Measurements from ENCODE around the gene TRANK1. TPM values are rescaled to one million over a fixed set of nuclear protein-coding genes. Genes with fewer than 3 reads are reported as not detected.

Gene TRANK1
- polyA plus RNA-seq, 1 donor from 2014 or later: 11.6 TPM

GRCh38 chr3:36945333-36945980 is 603 bp upstream of the TRANK1 start:
- H3K27me3 ChIP-seq (ENCODE audit: insufficient read depth, low read depth, low read length): peaks cover 24% of the 10 kb centered on the region
- H3K9me2 ChIP-seq (ENCODE audit: insufficient read depth, low read length): no peaks in the 10 kb centered on the region
- no peak overlapping the region for H3K4me2 ChIP-seq (ENCODE audit: low read length)
- peaks cover 18% of the 10 kb centered on the region for H3K9me3 ChIP-seq (ENCODE audit: low read length)
- no peaks in the 10 kb centered on the region for H3F3A ChIP-seq (ENCODE audit: insufficient read depth, low read length, poor library complexity, severe bottlenecking)
- H3K9ac ChIP-seq (ENCODE audit: low read length): no peak overlapping the region
- H2AFZ ChIP-seq (ENCODE audit: low read depth, low read length): no peak overlapping the region
- TF ChIP-seq, protein P1, sequence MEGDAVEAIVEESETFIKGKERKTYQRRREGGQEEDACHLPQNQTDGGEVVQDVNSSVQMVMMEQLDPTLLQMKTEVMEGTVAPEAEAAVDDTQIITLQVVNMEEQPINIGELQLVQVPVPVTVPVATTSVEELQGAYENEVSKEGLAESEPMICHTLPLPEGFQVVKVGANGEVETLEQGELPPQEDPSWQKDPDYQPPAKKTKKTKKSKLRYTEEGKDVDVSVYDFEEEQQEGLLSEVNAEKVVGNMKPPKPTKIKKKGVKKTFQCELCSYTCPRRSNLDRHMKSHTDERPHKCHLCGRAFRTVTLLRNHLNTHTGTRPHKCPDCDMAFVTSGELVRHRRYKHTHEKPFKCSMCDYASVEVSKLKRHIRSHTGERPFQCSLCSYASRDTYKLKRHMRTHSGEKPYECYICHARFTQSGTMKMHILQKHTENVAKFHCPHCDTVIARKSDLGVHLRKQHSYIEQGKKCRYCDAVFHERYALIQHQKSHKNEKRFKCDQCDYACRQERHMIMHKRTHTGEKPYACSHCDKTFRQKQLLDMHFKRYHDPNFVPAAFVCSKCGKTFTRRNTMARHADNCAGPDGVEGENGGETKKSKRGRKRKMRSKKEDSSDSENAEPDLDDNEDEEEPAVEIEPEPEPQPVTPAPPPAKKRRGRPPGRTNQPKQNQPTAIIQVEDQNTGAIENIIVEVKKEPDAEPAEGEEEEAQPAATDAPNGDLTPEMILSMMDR (IDR thresholded peaks at IDR 0.05; ENCODE audit: poor library complexity, severe bottlenecking): no peak
- TF ChIP-seq REST (IDR thresholded peaks at IDR 0.05; ENCODE audit: borderline replicate concordance) (no peak), EP300 (conservative IDR thresholded peaks at IDR 0.05; ENCODE audit: poor library complexity, severe bottlenecking) (no peak), SMC3 (conservative IDR thresholded peaks at IDR 0.05; ENCODE audit: poor library complexity) (no peak), TAF1 (IDR thresholded peaks at IDR 0.05; ENCODE audit: low read depth) (no peak), EZH2 (IDR thresholded peaks at IDR 0.05; ENCODE audit: borderline replicate concordance, insufficient read depth, low read length, poor library complexity, severe bottlenecking) (no peak), RAD21 (conservative IDR thresholded peaks at IDR 0.05) (no peak), POLR2AphosphoS5 (IDR thresholded peaks at IDR 0.05) (no peak), MXI1 (conservative IDR thresholded peaks at IDR 0.05; ENCODE audit: poor library complexity, severe bottlenecking) (no peak)
- no peak overlapping the region for H3K4me3 ChIP-seq (ENCODE audit: low read length)
- H4K20me1 ChIP-seq (ENCODE audit: insufficient read depth): no peaks in the 10 kb centered on the region
- H3K36me3 ChIP-seq (ENCODE audit: insufficient read depth, low read length): no peaks in the 10 kb centered on the region
- H3K79me2 ChIP-seq (replicated peaks; ENCODE audit: insufficient read depth, low read length): no peaks in the 10 kb centered on the region
- no peak overlapping the region for H3K27ac ChIP-seq (ENCODE audit: low read length)

DNA sequence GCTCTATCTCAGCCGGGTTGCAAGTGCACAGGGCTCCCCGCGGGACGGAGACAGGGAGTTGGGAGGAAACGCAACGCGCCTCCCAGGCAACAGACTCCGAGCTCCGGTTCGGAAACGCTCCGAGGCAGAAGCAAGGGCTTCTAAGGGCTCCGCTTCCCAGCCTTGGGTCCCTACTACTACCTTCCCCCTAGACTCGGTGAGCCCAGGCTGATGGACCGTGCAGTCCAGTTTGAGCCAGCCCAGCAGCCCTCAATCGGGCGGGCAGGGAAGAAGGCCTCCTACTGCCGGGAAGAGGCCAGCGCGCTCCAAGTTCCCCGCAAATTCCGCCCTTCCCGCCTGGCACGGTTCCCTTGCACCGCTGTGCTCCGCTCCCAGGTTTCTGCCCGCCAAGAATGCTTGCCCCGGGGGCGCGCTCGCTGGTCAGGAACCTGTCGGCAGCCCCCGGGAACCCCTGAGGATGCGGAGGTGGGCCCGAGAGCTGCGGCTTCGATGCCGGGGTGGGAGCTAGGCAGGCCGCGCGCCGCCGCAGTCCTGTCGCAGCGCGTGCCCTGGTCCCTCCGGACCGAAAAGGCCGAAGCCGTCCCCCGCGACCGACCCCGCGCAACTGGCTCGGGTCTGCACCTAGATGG is 728 bp downstream of the TRANK1 start:
- no peak overlapping the region for H2AFZ ChIP-seq (ENCODE audit: low read depth, low read length)
- H3K4me3 ChIP-seq (ENCODE audit: low read length): peak overlapping the region; percentile 57
- H3K79me2 ChIP-seq (replicated peaks; ENCODE audit: insufficient read depth, low read length): no peaks in the 10 kb centered on the region
- no peak overlapping the region for H3K27ac ChIP-seq (ENCODE audit: low read length)
- H3K9me3 ChIP-seq (ENCODE audit: low read length): peaks cover 18% of the 10 kb centered on the region
- no peaks in the 10 kb centered on the region for H3K9me2 ChIP-seq (ENCODE audit: insufficient read depth, low read length)
- no peak overlapping the region for H3K9ac ChIP-seq (ENCODE audit: low read length)
- no peaks in the 10 kb centered on the region for H4K20me1 ChIP-seq (ENCODE audit: insufficient read depth)
- peaks cover 24% of the 10 kb centered on the region for H3K27me3 ChIP-seq (ENCODE audit: insufficient read depth, low read depth, low read length)
- TF ChIP-seq EZH2 (IDR thresholded peaks at IDR 0.05; ENCODE audit: borderline replicate concordance, insufficient read depth, low read length, poor library complexity, severe bottlenecking): no peak
- no peak for TF ChIP-seq POLR2AphosphoS5 (IDR thresholded peaks at IDR 0.05)
- TF ChIP-seq, protein P1 (IDR thresholded peaks at IDR 0.05; ENCODE audit: poor library complexity, severe bottlenecking): no peak
- TF ChIP-seq EP300 (conservative IDR thresholded peaks at IDR 0.05; ENCODE audit: poor library complexity, severe bottlenecking): no peak
- no peak for TF ChIP-seq RAD21 (conservative IDR thresholded peaks at IDR 0.05)
- TF ChIP-seq MXI1 (conservative IDR thresholded peaks at IDR 0.05; ENCODE audit: poor library complexity, severe bottlenecking): no peak
- TF ChIP-seq SMC3 (conservative IDR thresholded peaks at IDR 0.05; ENCODE audit: poor library complexity): no peak
- no peak for TF ChIP-seq REST (IDR thresholded peaks at IDR 0.05; ENCODE audit: borderline replicate concordance)
- TF ChIP-seq TAF1 (IDR thresholded peaks at IDR 0.05; ENCODE audit: low read depth): no peak
- H3K36me3 ChIP-seq (ENCODE audit: insufficient read depth, low read length): no peaks in the 10 kb centered on the region
- H3K4me2 ChIP-seq (ENCODE audit: low read length): no peak overlapping the region
- H3F3A ChIP-seq (ENCODE audit: insufficient read depth, low read length, poor library complexity, severe bottlenecking): no peaks in the 10 kb centered on the region
